ENCODE measurements around the gene SMIM24. TPM values are rescaled to one million over a fixed set of nuclear protein-coding genes. Genes with fewer than 3 reads are reported as not detected.
"Not testable (repeated sequence)": the region's sequence is repeated elsewhere in the genome, so short reads cannot be mapped to it uniquely, and the experiment has no call there.

The SMIM24 gene
- total RNA-seq, 2 experiments from 2014 or later: not detected

- Mint-ChIP-seq H3K27ac (no peak overlapping the region), H3K4me1 (ENCODE audit: low read depth) (peaks cover 16% of the 10 kb centered on the region), H3K4me3 (no peak overlapping the region), H3K36me3 (ENCODE audit: low read depth) (peaks cover 21% of the 10 kb centered on the region), H3K27me3 (no peaks in the 10 kb centered on the region), H3K9me3 (no peaks in the 10 kb centered on the region)
- no peak for TF ChIP-seq CTCF (IDR thresholded peaks at IDR 0.05)
- ChIA-PET POLR2A (no interaction called here), CTCF (interaction anchor here (1.3 to 1.8 kb wide), 2 partner anchors 105 to 127 kb away, joined by 4 read pairs; no protein-coding TSS in a partner anchor)
- Histone ChIP-seq H3K4me3 (ENCODE audit: low read length) (no peak overlapping the region), H3K27me3 (ENCODE audit: control insufficient read depth in 1 of 2, insufficient read depth in 2 of 2, low read length in 2 of 2) (no peaks in the 10 kb centered on the region), H3K36me3 (ENCODE audit: insufficient read depth, low read length) (peaks cover 9% of the 10 kb centered on the region), H3K4me1 (ENCODE audit: insufficient read depth, low read length) (peaks cover 16% of the 10 kb centered on the region), H3K9me3 (ENCODE audit: control insufficient read depth in 1 of 2, insufficient read depth in 1 of 2, low read length in 2 of 2) (peaks cover 0 to 3% of the 10 kb centered on the region in 2 experiments), H3K27ac (ENCODE audit: low read depth in 1 of 2, low read length in 2 of 2) (no peak overlapping the region)
- intact Hi-C loops (cut with DNase I, micrococcal nuclease): loop anchor here in 1 of 2 experiments (5.0 to 10.0 kb wide), 4 partner anchors 70 to 477 kb away; partner anchors contain the start of genes APBA3, DOHH, MRPL54 and NCLN
- DNase-seq (no peak), ATAC-seq (ENCODE audit: poor library complexity) (no peak)
Observed at GRCh38 chr19:3431760-3432397, 48.4 kb downstream of the SMIM24 start.

GRCh38 chr19:3430366-3430680 is 50.0 kb downstream of the SMIM24 start:
- intact Hi-C loops (cut with DNase I, micrococcal nuclease): loop anchor here in 1 of 2 experiments (5.0 to 10.0 kb wide), 4 partner anchors 72 to 476 kb away; partner anchors contain the start of genes APBA3, DOHH, MRPL54 and NCLN
- ATAC-seq (ENCODE audit: poor library complexity); H3K27me3 ChIP-seq (ENCODE audit: control insufficient read depth in 1 of 2, insufficient read depth in 2 of 2, low read length in 2 of 2); H3K9me3 Mint-ChIP-seq; H3K27ac Mint-ChIP-seq; DNase-seq; POLR2A ChIA-PET; H3K4me3 Mint-ChIP-seq; H3K27ac ChIP-seq (ENCODE audit: low read depth in 1 of 2, low read length in 2 of 2); H3K4me3 ChIP-seq (ENCODE audit: low read length); H3K27me3 Mint-ChIP-seq: not testable (repeated sequence)
- peaks cover 11% of the 10 kb centered on the region for H3K4me1 ChIP-seq (ENCODE audit: insufficient read depth, low read length)
- Mint-ChIP-seq H3K36me3 (ENCODE audit: low read depth) (peaks cover 25% of the 10 kb centered on the region), H3K4me1 (ENCODE audit: low read depth) (peaks cover 12% of the 10 kb centered on the region)
- CTCF ChIA-PET: interaction anchor here (1.1 to 2.1 kb wide), 6 partner anchors 66 to 125 kb away, joined by 3 to 24 read pairs (median 7); no protein-coding TSS in a partner anchor
- peaks cover 12% of the 10 kb centered on the region for H3K36me3 ChIP-seq (ENCODE audit: insufficient read depth, low read length)
- H3K9me3 ChIP-seq (ENCODE audit: control insufficient read depth in 1 of 2, insufficient read depth in 1 of 2, low read length in 2 of 2): peaks cover 0 to 10% of the 10 kb centered on the region in 2 experiments

GRCh38 chr19:3426433-3426832 is 53.9 kb downstream of the SMIM24 start:
- H3K27ac Mint-ChIP-seq: no peak overlapping the region
- POLR2A ChIA-PET: no interaction called here
- intact Hi-C loops (cut with DNase I, micrococcal nuclease): no loop called here
- Histone ChIP-seq H3K27ac (ENCODE audit: low read depth in 1 of 2, low read length in 2 of 2) (no peak overlapping the region), H3K9me3 (ENCODE audit: control insufficient read depth in 1 of 2, insufficient read depth in 1 of 2, low read length in 2 of 2) (peaks cover 0 to 10% of the 10 kb centered on the region in 2 experiments), H3K36me3 (ENCODE audit: insufficient read depth, low read length) (peaks cover 3% of the 10 kb centered on the region), H3K27me3 (ENCODE audit: control insufficient read depth in 1 of 2, insufficient read depth in 2 of 2, low read length in 2 of 2) (no peaks in the 10 kb centered on the region), H3K4me1 (ENCODE audit: insufficient read depth, low read length) (no peaks in the 10 kb centered on the region), H3K4me3 (ENCODE audit: low read length) (no peak overlapping the region)
- no peak for TF ChIP-seq CTCF (IDR thresholded peaks at IDR 0.05)
- no peak overlapping the region for H3K4me3 Mint-ChIP-seq
- H3K9me3 Mint-ChIP-seq: no peaks in the 10 kb centered on the region
- DNase-seq: no peak
- H3K4me1 Mint-ChIP-seq (ENCODE audit: low read depth): no peaks in the 10 kb centered on the region
- CTCF ChIA-PET: no interaction called here
- ATAC-seq (ENCODE audit: poor library complexity): no peak
- H3K27me3 Mint-ChIP-seq: no peaks in the 10 kb centered on the region
- H3K36me3 Mint-ChIP-seq (ENCODE audit: low read depth): peaks cover 12% of the 10 kb centered on the region

Other genes starting within 250 kb of the SMIM24 start
- gene NFIC, start 113.9 kb downstream of the SMIM24 start, total RNA-seq: 10 to 100 TPM; 22.1 to 22.2 TPM
- gene SMIM44, start 2.9 kb upstream of the SMIM24 start, total RNA-seq: not detected
- gene DOHH, start 20.1 kb upstream of the SMIM24 start, total RNA-seq: 1 to 10 TPM; 3.9 to 4.7 TPM
- 100 to 1,000 TPM; 109 to 116 TPM for gene FZR1, start 25.8 kb upstream of the SMIM24 start, total RNA-seq
- 1 to 10 TPM; 5.7 to 6.0 TPM for gene TEKTIP1, start 58.6 kb upstream of the SMIM24 start, total RNA-seq
- 10 to 100 TPM; 62.5 to 65.0 TPM for gene MFSD12, start 77.1 kb upstream of the SMIM24 start, total RNA-seq
- gene HMG20B, start 92.4 kb upstream of the SMIM24 start, total RNA-seq: 10 to 100 TPM; 34.3 to 36.6 TPM
- 1 to 10 TPM; 1.1 TPM for gene GIPC3, start 105.0 kb upstream of the SMIM24 start, total RNA-seq
- under 1 TPM; 0.47 to 0.75 TPM for gene TBXA2R, start 126.3 kb upstream of the SMIM24 start, total RNA-seq
- 10 to 100 TPM; 25.8 to 25.9 TPM for gene CACTIN, start 146.3 kb upstream of the SMIM24 start, total RNA-seq
- gene PIP5K1C, start 219.9 kb upstream of the SMIM24 start, total RNA-seq: 10 to 100 TPM; 14.7 to 15.5 TPM
- gene TJP3, start 227.9 kb upstream of the SMIM24 start, total RNA-seq: 1 to 10 TPM; 8.2 to 9.0 TPM